Esophagus squamous epithelium (tissue), 4 donors: ENCODE data around the gene ADCY6.

ENCODE experiments used
- CTCF ChIP-seq, 6 experiments: fragments of 450-650 bp in 4 of 6; fragments of 200-600 bp in 2 of 6; sonication (generic) in 2 of 6; IDR thresholded peaks; one replicate each; pipeline ENCODE4 v1.5.1; 2016 to 2019; ENCODE audit warnings: antibody characterized with exemption in 6 of 6, mild to moderate bottlenecking in 4 of 6, moderate library complexity in 4 of 6
- POLR2A ChIP-seq, 4 donors: fragments of 450-650 bp; IDR thresholded peaks; one replicate each; pipeline ENCODE4 v1.6.1; 2017; ENCODE audit warnings: antibody characterized with exemption in 4 of 4, mild to moderate bottlenecking in 4 of 4, moderate library complexity in 3 of 4

- TF ChIP-seq CTCF (IDR thresholded peaks at IDR 0.05) (no peak), POLR2A (IDR thresholded peaks at IDR 0.05) (no peak)
Observed at GRCh38 chr12:48775299-48775698, 13.6 kb downstream of the ADCY6 start.
